HCT116 (cell line): ENCODE data around the gene MPZL2. TPM values are rescaled to one million over a fixed set of nuclear protein-coding genes. Genes with fewer than 3 reads are reported as not detected.

Experiments used
- ATAC-seq: fragments of 200-7000 bp; cut with Tn5 transposase; 2 replicates; pipeline ENCODE4 v1.9.1; 2020; ENCODE audit warnings: mild to moderate bottlenecking, moderate library complexity
- BruUV-seq: library from RNA; stranded (reverse); fragments of 400-500 nt; replicated peaks from 2 replicates; lab custom pipeline; 2021; lab: Mats Ljungman, UMichigan
- CTCF ChIA-PET: fragments of 300-600 bp; sonication (Branson Sonifier 250); formaldehyde crosslinking; loops from one replicate; lab custom pipeline; 2021; ENCODE audit warnings: antibody characterized with exemption; lab: Charles Lee
- POLR2A ChIA-PET: fragments of 300-600, 350-600 bp; sonication (Branson Sonifier 250); formaldehyde crosslinking; loops from one replicate; lab custom pipeline; 2021; ENCODE audit warnings: antibody characterized with exemption; lab: Charles Lee
- RAD21 ChIA-PET, 2 experiments: fragments of 300-600 bp; sonication (Branson Sonifier 250); formaldehyde crosslinking; loops; one replicate each; lab custom pipeline; 2023; ENCODE audit warnings: low total read pairs in 2 of 2; ENCODE audit not compliant: uncharacterized antibody in 2 of 2, unreplicated experiment in 2 of 2, low non-redundant PET in 1 of 2; lab: Charles Lee
- DNase-seq: peaks from one replicate; pipeline ENCODE4 v3.0.0-alpha.2; 2010; ENCODE audit warnings: low read depth, low spot score
- H2AFZ ChIP-seq: fragments of 200-600 bp; shearing (Covaris generic), sonication (generic); 2 replicates; pipeline ENCODE4 v1.6.1; 2017; ENCODE audit warnings: low read depth, mixed run types, mixed read lengths, antibody characterized with exemption, low read length; ENCODE audit not compliant: poor library complexity, severe bottlenecking
- H3K27ac ChIP-seq: 2 replicates; pipeline ENCODE4 v1.5.1; 2012; ENCODE audit warnings: low read depth, low read length
- H3K27me3 ChIP-seq: fragments of 200-600 bp; sonication (generic); 2 replicates; pipeline ENCODE4 v1.6.1; 2016; ENCODE audit warnings: mixed run types, low read length, mixed read lengths; ENCODE audit not compliant: insufficient read depth
- H3K36me3 ChIP-seq, 2 experiments: fragments of 200-500 bp in 1 of 2; fragments of 200-600 bp in 1 of 2; sonication (Bioruptor generic) in 1 of 2; sonication (generic) in 1 of 2; 2 replicates each; pipeline versions ENCODE4 v1.5.1 to v1.6.1; 2014 to 2016; ENCODE audit warnings: low read length in 2 of 2, inconsistent platforms in 1 of 2, mixed read lengths in 1 of 2, mixed run types in 1 of 2; ENCODE audit not compliant: insufficient read depth in 2 of 2, control insufficient read depth in 1 of 2
- H3K4me1 ChIP-seq, 2 experiments: fragments of 200-600 bp in 1 of 2; sonication (generic) in 1 of 2; 2 replicates each; pipeline versions ENCODE4 v1.5.1 to v1.6.1; 2012 to 2017; ENCODE audit warnings: low read length in 2 of 2, inconsistent platforms in 1 of 2, mild to moderate bottlenecking in 1 of 2, mixed read lengths in 1 of 2, mixed run types in 1 of 2, moderate library complexity in 1 of 2; ENCODE audit not compliant: insufficient read depth in 2 of 2, control insufficient read depth in 1 of 2
- H3K4me2 ChIP-seq: fragments of 200-600 bp; sonication (generic); 2 replicates; pipeline ENCODE4 v1.6.1; 2017; ENCODE audit warnings: mixed run types, low read length, mixed read lengths
- H3K4me3 ChIP-seq, 2 experiments: fragments of 200-600 bp in 1 of 2; sonication (generic) in 1 of 2; replicated peaks in 1 of 2; 2 replicates each; pipeline ENCODE4 v1.5.1; 2011 to 2016; ENCODE audit warnings: low read length in 2 of 2, control low read depth in 1 of 2, low read depth in 1 of 2, mild to moderate bottlenecking in 1 of 2, mixed read lengths in 1 of 2, mixed run types in 1 of 2
- H3K79me2 ChIP-seq: fragments of 200-600 bp; sonication (generic); 2 replicates; pipeline ENCODE4 v1.6.1; 2017; ENCODE audit warnings: mild to moderate bottlenecking, mixed run types, low read length, moderate library complexity, mixed read lengths; ENCODE audit not compliant: insufficient read depth
- H3K9ac ChIP-seq: fragments of 200-600 bp; sonication (generic); 2 replicates; pipeline ENCODE4 v1.6.1; 2016; ENCODE audit warnings: low read length, mixed read lengths
- H3K9me2 ChIP-seq: fragments of 200-600 bp; sonication (generic), shearing (Covaris generic); 2 replicates; pipeline ENCODE4 v1.6.1; 2017; ENCODE audit warnings: mixed run types, mild to moderate bottlenecking, moderate library complexity; ENCODE audit not compliant: insufficient read depth
- H3K9me3 ChIP-seq, 2 experiments: fragments of 200-500 bp in 1 of 2; fragments of 200-600 bp in 1 of 2; sonication (Bioruptor generic) in 1 of 2; sonication (generic) in 1 of 2; 2 replicates each; pipeline ENCODE4 v1.6.1; 2014 to 2017; ENCODE audit warnings: low read length in 2 of 2, mixed read lengths in 2 of 2, inconsistent platforms in 1 of 2, low read depth in 1 of 2, mild to moderate bottlenecking in 1 of 2, mixed run types in 1 of 2, moderate library complexity in 1 of 2; ENCODE audit not compliant: control insufficient read depth in 1 of 2, insufficient read depth in 1 of 2
- H4K20me1 ChIP-seq: fragments of 200-600 bp; sonication (generic), shearing (Covaris generic); 2 replicates; pipeline ENCODE4 v1.6.1; 2017; ENCODE audit warnings: mixed run types, mild to moderate bottlenecking, moderate library complexity; ENCODE audit not compliant: insufficient read depth
- ATF3 ChIP-seq: IDR thresholded peaks from 2 replicates; pipeline ENCODE4 v1.6.1; 2012
- CBX3 ChIP-seq: IDR thresholded peaks from 2 replicates; pipeline ENCODE4 v1.6.1; 2012; ENCODE audit warnings: low read depth
- CEBPB ChIP-seq: IDR thresholded peaks from 2 replicates; pipeline ENCODE4 v1.6.1; 2012; ENCODE audit warnings: low read depth
- EGR1 ChIP-seq: IDR thresholded peaks from 2 replicates; pipeline ENCODE4 v1.6.1; 2012; ENCODE audit warnings: low read depth
- EZH2 ChIP-seq: fragments of 200-600 bp; sonication (generic); IDR thresholded peaks from 2 replicates; pipeline ENCODE4 v1.6.1; 2017; ENCODE audit warnings: antibody characterized with exemption, mixed run types
- EZH2phosphoT487 ChIP-seq: fragments of 200-600 bp; IDR thresholded peaks from 2 replicates; pipeline ENCODE4 v1.6.1; 2018; ENCODE audit warnings: antibody characterized with exemption, borderline replicate concordance
- FOSL1 ChIP-seq: IDR thresholded peaks from 2 replicates; pipeline ENCODE4 v1.6.1; 2012; ENCODE audit warnings: low read depth
- POLR2AphosphoS5 ChIP-seq: IDR thresholded peaks from 2 replicates; pipeline ENCODE4 v1.6.1; 2011; ENCODE audit warnings: mild to moderate bottlenecking, low read depth, low read length, moderate library complexity
- REST ChIP-seq: IDR thresholded peaks from 2 replicates; pipeline ENCODE4 v1.6.1; 2012; ENCODE audit warnings: low read depth
- SIN3A ChIP-seq: IDR thresholded peaks from 2 replicates; pipeline ENCODE4 v1.6.1; 2012; ENCODE audit warnings: low read depth
- SRF ChIP-seq: IDR thresholded peaks from 2 replicates; pipeline ENCODE4 v1.6.1; 2012; ENCODE audit warnings: low read depth
- TCF7L2 ChIP-seq: IDR thresholded peaks from 2 replicates; pipeline ENCODE4 v1.7.0; 2011; ENCODE audit warnings: borderline replicate concordance, inconsistent platforms; ENCODE audit not compliant: insufficient read depth, insufficient read length; ENCODE audit errors: extremely low read depth
- YY1 ChIP-seq: IDR thresholded peaks from 2 replicates; pipeline ENCODE4 v1.6.1; 2011; ENCODE audit warnings: low read length, low read depth, moderate library complexity, mild to moderate bottlenecking; ENCODE audit not compliant: insufficient replicate concordance; ENCODE audit errors: extremely low read depth
- ZBTB33 ChIP-seq: IDR thresholded peaks from 2 replicates; pipeline ENCODE4 v1.6.1; 2011; ENCODE audit warnings: mild to moderate bottlenecking, low read length, moderate library complexity; ENCODE audit not compliant: insufficient replicate concordance; ENCODE audit errors: extremely low read depth
- ZNF274 ChIP-seq: fragments of 200-500 bp; sonication (Bioruptor generic); IDR thresholded peaks from 2 replicates; pipeline ENCODE4 v1.6.1; 2014; ENCODE audit warnings: mild to moderate bottlenecking, low read depth, low read length, inconsistent platforms
- intact Hi-C: fragments of 100-400 bp; cut with micrococcal nuclease; formaldehyde crosslinking; loops from 2 replicates; pipeline ENCODE4 v1.10.0; 2022
- total RNA-seq: library from RNA; stranded (reverse); gene quantifications from one replicate; pipeline ENCODE4 v1.2.1, GENCODE V29; 2021; ENCODE audit not compliant: unreplicated experiment

Gene MPZL2
- total RNA-seq, 1 experiment from 2014 or later: 16.8 TPM

- Histone ChIP-seq H3K9me3 (no peaks in the 10 kb centered on the region), H3K79me2 (no peaks in the 10 kb centered on the region), H4K20me1 (no peaks in the 10 kb centered on the region), H3K9me2 (no peaks in the 10 kb centered on the region), H3K4me1 (no peaks in the 10 kb centered on the region), H3K27me3 (no peaks in the 10 kb centered on the region; the same call in 1 of the 2 replicates), H3K4me2 (no peak overlapping the region), H3K27ac (no peak overlapping the region), H3K4me3 (no peak overlapping the region), H3K36me3 (no peaks in the 10 kb centered on the region), H2AFZ (no peak overlapping the region), H3K9ac (no peak overlapping the region)
- POLR2A ChIA-PET: no interaction called here
- TF ChIP-seq FOSL1: no peak
- TF ChIP-seq EGR1: no peak
- TF ChIP-seq EZH2: no peak
- TF ChIP-seq ZNF274: no peak
- TF ChIP-seq CBX3: no peak
- no peak for TF ChIP-seq EZH2phosphoT487
- ATAC-seq: no peak
- RAD21 ChIA-PET: no interaction called here
- no TSS peak for BruUV-seq
- DNase-seq: no peak
- CTCF ChIA-PET: no interaction called here
- intact Hi-C loops: no loop called here
Observed at GRCh38 chr11:118219732-118220131, 44.4 kb downstream of the MPZL2 start.

GRCh38 chr11:118219244-118219643, 44.9 kb downstream of the MPZL2 start:
- Histone ChIP-seq H3K4me2 (no peak overlapping the region), H3K27ac (no peak overlapping the region), H4K20me1 (no peaks in the 10 kb centered on the region), H2AFZ (no peak overlapping the region), H3K36me3 (no peaks in the 10 kb centered on the region), H3K79me2 (no peaks in the 10 kb centered on the region), H3K9ac (no peak overlapping the region), H3K27me3 (peaks cover 3% of the 10 kb centered on the region; the same call in 1 of the 2 replicates), H3K9me3 (no peaks in the 10 kb centered on the region), H3K9me2 (no peaks in the 10 kb centered on the region), H3K4me3 (no peak overlapping the region), H3K4me1 (no peaks in the 10 kb centered on the region)
- intact Hi-C loops: no loop called here
- CTCF ChIA-PET: no interaction called here
- RAD21 ChIA-PET: no interaction called here
- ATAC-seq (no peak), DNase-seq (no peak)
- no TSS peak for BruUV-seq
- POLR2A ChIA-PET: no interaction called here
- TF ChIP-seq ZBTB33: no peak
- TF ChIP-seq SIN3A: no peak
- TF ChIP-seq ATF3: no peak
- TF ChIP-seq YY1: no peak
- no peak for TF ChIP-seq TCF7L2
- no peak for TF ChIP-seq EGR1
- no peak for TF ChIP-seq CEBPB
- TF ChIP-seq EZH2: no peak
- no peak for TF ChIP-seq POLR2AphosphoS5
- no peak for TF ChIP-seq CBX3
- no peak for TF ChIP-seq FOSL1
- TF ChIP-seq SRF: no peak
- no peak for TF ChIP-seq REST
